PC-3 (cell line): ENCODE measurements around the gene B3GALT2. TPM values are rescaled to one million over a fixed set of nuclear protein-coding genes. Genes with fewer than 3 reads are reported as not detected.

Experiments
- ATAC-seq: fragments of 200-7000 bp; cut with Tn5 transposase; 2 replicates; pipeline ENCODE4 v1.9.1; 2020; ENCODE audit warnings: mild to moderate bottlenecking, moderate library complexity
- BruUV-seq: library from RNA; stranded (reverse); fragments of 400-500 nt; replicated peaks from 2 replicates; lab custom pipeline; 2021; lab: Mats Ljungman, UMichigan
- CTCF ChIA-PET: fragments of 300-600 bp; sonication (Branson Sonifier 250); formaldehyde crosslinking; loops from one replicate; lab custom pipeline; 2022; ENCODE audit warnings: antibody characterized with exemption; lab: Charles Lee
- POLR2A ChIA-PET: fragments of 300-600 bp; sonication (Branson Sonifier 250); formaldehyde crosslinking; loops from one replicate; lab custom pipeline; 2022; ENCODE audit warnings: antibody characterized with exemption; ENCODE audit not compliant: unreplicated experiment; lab: Charles Lee
- DNase-seq: peaks from one replicate; pipeline ENCODE4 v3.0.0-alpha.2; 2015
- H2AFZ ChIP-seq: fragments of 300-600 bp; sonication (generic); 2 replicates; pipeline ENCODE4 v1.6.0; 2016; ENCODE audit warnings: antibody characterized with exemption, low read length
- H3F3A ChIP-seq: fragments of 300-600 bp; sonication (generic); one replicate; pipeline ENCODE4 v1.6.0; 2017; ENCODE audit warnings: antibody characterized with exemption, low read length, control low read depth, mild to moderate bottlenecking; ENCODE audit not compliant: unreplicated experiment
- H3K27ac ChIP-seq: fragments of 300-600 bp; sonication (generic); 2 replicates; pipeline ENCODE4 v1.5.1; 2016; ENCODE audit warnings: mild to moderate bottlenecking, low read length
- H3K27me3 ChIP-seq: fragments of 300-600 bp; sonication (generic); 2 replicates; pipeline ENCODE4 v1.6.1; 2016; ENCODE audit warnings: low read length, mixed read lengths
- H3K36me3 ChIP-seq: fragments of 300-600 bp; sonication (generic); 2 replicates; pipeline ENCODE4 v1.6.1; 2016; ENCODE audit warnings: low read depth, mixed run types, low read length, mixed read lengths
- H3K4me1 ChIP-seq: fragments of 300-600 bp; sonication (generic); 2 replicates; pipeline ENCODE4 v1.5.1; 2016; ENCODE audit warnings: low read length; ENCODE audit not compliant: insufficient read depth
- H3K4me2 ChIP-seq: fragments of 300-600 bp; sonication (generic); 2 replicates; pipeline ENCODE4 v1.6.0; 2016; ENCODE audit warnings: low read length
- H3K4me3 ChIP-seq: fragments of 300-600 bp; sonication (generic); 2 replicates; pipeline ENCODE4 v1.5.1; 2016; ENCODE audit warnings: mild to moderate bottlenecking, low read length, mixed read lengths
- H3K79me2 ChIP-seq: fragments of 300-600 bp; sonication (generic); 2 replicates; pipeline ENCODE4 v1.6.1; 2017; ENCODE audit warnings: low read length, mixed read lengths
- H3K9ac ChIP-seq: fragments of 300-600 bp; sonication (generic); 2 replicates; pipeline ENCODE4 v1.6.0; 2016; ENCODE audit warnings: mild to moderate bottlenecking, low read length
- H3K9me2 ChIP-seq: fragments of 300-600 bp; sonication (generic); replicated peaks from 2 replicates; pipeline ENCODE4 v1.6.1; 2016; ENCODE audit warnings: mixed run types, low read length, mixed read lengths
- H3K9me3 ChIP-seq: fragments of 300-600 bp; sonication (generic); 2 replicates; pipeline ENCODE4 v1.6.1; 2016; ENCODE audit warnings: low read length, mixed read lengths
- H4K20me1 ChIP-seq: fragments of 300-600 bp; sonication (generic); 2 replicates; pipeline ENCODE4 v1.6.1; 2016; ENCODE audit warnings: low read length, mixed read lengths
- EZH2 ChIP-seq: fragments of 300-600 bp; sonication (generic); IDR thresholded peaks from one replicate; pipeline ENCODE4 v1.6.1; 2017; ENCODE audit warnings: antibody characterized with exemption, mild to moderate bottlenecking, low read length; ENCODE audit not compliant: unreplicated experiment
- EZH2phosphoT487 ChIP-seq: fragments of 300-600 bp; sonication (generic); IDR thresholded peaks from 2 replicates; pipeline ENCODE4 v1.6.1; 2018; ENCODE audit warnings: mild to moderate bottlenecking, antibody characterized with exemption, low read length, borderline replicate concordance
- intact Hi-C: fragments of 100-400 bp; cut with micrococcal nuclease; formaldehyde crosslinking; loops from 2 replicates; pipeline ENCODE4 v1.9.0; 2023
- total RNA-seq: library from RNA; depleted of rRNA; stranded (reverse); fragments of >200 nt; gene quantifications from 2 replicates; pipeline ENCODE4 v1.2.3, GENCODE V29; 2014
- TF ChIP-seq, protein P1 (sequence below): fragments of 300-600 bp; sonication (generic); conservative IDR thresholded peaks from 2 replicates; pipeline ENCODE4 v1.5.1; 2017; ENCODE audit warnings: antibody characterized with exemption, low read depth, mild to moderate bottlenecking, low read length

B3GALT2 gene
- total RNA-seq, 1 experiment from 2014 or later: not detected

GRCh38 chr1:193181985-193182384, 4.4 kb downstream of the B3GALT2 start:
- BruUV-seq: no TSS peak
- Histone ChIP-seq H3K27ac (no peak overlapping the region), H3K36me3 (no peaks in the 10 kb centered on the region), H3K27me3 (no peaks in the 10 kb centered on the region), H3K4me3 (no peak overlapping the region), H2AFZ (no peak overlapping the region), H4K20me1 (no peaks in the 10 kb centered on the region), H3K9me3 (no peaks in the 10 kb centered on the region), H3K9ac (no peak overlapping the region), H3K79me2 (peaks cover 14% of the 10 kb centered on the region), H3K4me1 (no peaks in the 10 kb centered on the region), H3K4me2 (no peak overlapping the region), H3F3A (no peaks in the 10 kb centered on the region), H3K9me2 (no peaks in the 10 kb centered on the region)
- TF ChIP-seq EZH2: no peak
- no peak for TF ChIP-seq EZH2phosphoT487
- TF ChIP-seq, protein P1, sequence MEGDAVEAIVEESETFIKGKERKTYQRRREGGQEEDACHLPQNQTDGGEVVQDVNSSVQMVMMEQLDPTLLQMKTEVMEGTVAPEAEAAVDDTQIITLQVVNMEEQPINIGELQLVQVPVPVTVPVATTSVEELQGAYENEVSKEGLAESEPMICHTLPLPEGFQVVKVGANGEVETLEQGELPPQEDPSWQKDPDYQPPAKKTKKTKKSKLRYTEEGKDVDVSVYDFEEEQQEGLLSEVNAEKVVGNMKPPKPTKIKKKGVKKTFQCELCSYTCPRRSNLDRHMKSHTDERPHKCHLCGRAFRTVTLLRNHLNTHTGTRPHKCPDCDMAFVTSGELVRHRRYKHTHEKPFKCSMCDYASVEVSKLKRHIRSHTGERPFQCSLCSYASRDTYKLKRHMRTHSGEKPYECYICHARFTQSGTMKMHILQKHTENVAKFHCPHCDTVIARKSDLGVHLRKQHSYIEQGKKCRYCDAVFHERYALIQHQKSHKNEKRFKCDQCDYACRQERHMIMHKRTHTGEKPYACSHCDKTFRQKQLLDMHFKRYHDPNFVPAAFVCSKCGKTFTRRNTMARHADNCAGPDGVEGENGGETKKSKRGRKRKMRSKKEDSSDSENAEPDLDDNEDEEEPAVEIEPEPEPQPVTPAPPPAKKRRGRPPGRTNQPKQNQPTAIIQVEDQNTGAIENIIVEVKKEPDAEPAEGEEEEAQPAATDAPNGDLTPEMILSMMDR: no peak
- no peak for DNase-seq
- POLR2A ChIA-PET: no interaction called here
- intact Hi-C loops: loop anchor here (5.0 to 10.0 kb wide), 2 partner anchors 70 to 423 kb away; no protein-coding TSS in a partner anchor
- CTCF ChIA-PET: no interaction called here
- ATAC-seq: no peak

DNA sequence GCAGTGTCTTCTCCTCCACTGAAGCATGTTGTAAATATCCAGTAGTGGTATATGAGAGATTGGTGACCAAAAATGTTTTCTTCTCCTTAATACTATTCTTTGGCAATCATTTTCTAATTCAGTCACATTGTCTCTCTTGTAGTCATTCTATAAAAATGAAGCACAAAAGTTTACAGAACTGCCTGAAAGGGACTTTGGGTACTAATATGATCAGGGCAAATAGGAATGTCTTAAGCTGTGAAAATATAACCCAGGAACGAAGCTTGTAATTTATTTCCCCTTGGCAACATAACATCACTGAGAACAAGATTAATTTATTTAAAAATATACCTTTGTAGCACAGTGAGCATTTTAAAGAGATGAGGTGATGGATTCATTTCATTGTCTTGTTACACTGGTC, 4.9 kb downstream of the B3GALT2 start:
- no peaks in the 10 kb centered on the region for H3K9me2 ChIP-seq
- DNase-seq (no peak), ATAC-seq (no peak)
- H3K9ac ChIP-seq: no peak overlapping the region
- H3K4me1 ChIP-seq: no peaks in the 10 kb centered on the region
- ChIA-PET CTCF (no interaction called here), POLR2A (no interaction called here)
- peaks cover 15% of the 10 kb centered on the region for H3K79me2 ChIP-seq
- H3K36me3 ChIP-seq: no peaks in the 10 kb centered on the region
- TF ChIP-seq EZH2 (no peak), EZH2phosphoT487 (no peak)
- TF ChIP-seq, protein P1: no peak
- no TSS peak for BruUV-seq
- no peaks in the 10 kb centered on the region for H3K9me3 ChIP-seq
- no peak overlapping the region for H3K4me2 ChIP-seq
- H3K27ac ChIP-seq: no peak overlapping the region
- no peaks in the 10 kb centered on the region for H3K27me3 ChIP-seq
- H4K20me1 ChIP-seq: no peaks in the 10 kb centered on the region
- no peak overlapping the region for H2AFZ ChIP-seq
- no peaks in the 10 kb centered on the region for H3F3A ChIP-seq
- H3K4me3 ChIP-seq: no peak overlapping the region
- intact Hi-C loops: loop anchor here (5.0 to 10.0 kb wide), 2 partner anchors 71 to 423 kb away; no protein-coding TSS in a partner anchor

DNA sequence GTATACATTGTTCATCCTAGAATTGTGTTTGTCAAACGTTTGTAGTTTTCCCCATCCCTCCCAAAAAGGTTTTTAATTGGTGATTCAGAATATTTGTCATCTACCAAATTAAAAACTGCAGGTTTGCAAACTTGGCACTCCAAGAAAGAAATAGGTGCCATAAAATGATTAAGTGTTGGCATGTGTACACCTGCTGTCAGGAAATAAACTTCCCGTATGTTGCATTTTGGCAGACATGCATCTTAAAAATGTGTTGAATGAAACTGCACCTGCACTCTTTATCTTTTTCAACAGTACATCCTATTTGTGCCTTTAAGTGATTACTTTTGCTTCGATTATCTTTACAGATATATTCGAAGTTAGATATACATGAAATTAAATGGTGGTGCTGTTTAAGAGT, 7.3 kb downstream of the B3GALT2 start:
- no peak for DNase-seq
- Histone ChIP-seq H2AFZ (no peak overlapping the region), H3K4me1 (no peaks in the 10 kb centered on the region), H3K9ac (no peak overlapping the region), H3F3A (no peaks in the 10 kb centered on the region), H3K27me3 (no peaks in the 10 kb centered on the region), H3K9me2 (no peaks in the 10 kb centered on the region), H3K79me2 (0 out of 2 replicates have a peak, but pooled peaks cover 3% of the 10 kb centered on the region), H3K4me2 (no peak overlapping the region), H3K9me3 (no peaks in the 10 kb centered on the region), H3K36me3 (no peaks in the 10 kb centered on the region), H3K27ac (no peak overlapping the region), H3K4me3 (no peak overlapping the region), H4K20me1 (no peaks in the 10 kb centered on the region)
- no TSS peak for BruUV-seq
- intact Hi-C loops: no loop called here
- no peak for ATAC-seq
- CTCF ChIA-PET: no interaction called here
- no peak for TF ChIP-seq EZH2
- TF ChIP-seq, protein P1: no peak
- TF ChIP-seq EZH2phosphoT487: no peak
- POLR2A ChIA-PET: no interaction called here
